Esophagus muscularis mucosa (tissue), 4 donors: ENCODE results near the gene RPL27A. TPM values are rescaled to one million over a fixed set of nuclear protein-coding genes. Genes with fewer than 3 reads are reported as not detected.

Source experiments
- DNase-seq: peaks from one replicate; pipeline ENCODE4 v3.0.0-alpha.2; 2017; ENCODE audit errors: extremely low spot score
- H3K27ac ChIP-seq, 4 donors: fragments of 200-600 bp; sonication (generic); replicated peaks in 1 of 4; 1 replicate in 3 of 4; 2 replicates in 1 of 4; pipeline ENCODE4 v1.5.1; 2016 to 2019; ENCODE audit warnings: mild to moderate bottlenecking in 1 of 4
- H3K27me3 ChIP-seq, 4 donors: fragments of 200-600 bp; sonication (generic); one replicate each; pipeline versions ENCODE4 v1.5.1 to v1.6.0; 2016 to 2019
- H3K36me3 ChIP-seq, 4 donors: fragments of 200-600 bp; sonication (generic); one replicate each; pipeline ENCODE4 v1.5.1; 2016 to 2019
- H3K4me1 ChIP-seq, 4 donors: fragments of 200-600 bp; sonication (generic); one replicate each; pipeline ENCODE4 v1.5.1; 2016 to 2019
- H3K4me3 ChIP-seq, 4 donors: fragments of 200-600 bp; sonication (generic); 1 replicate in 2 of 4; 2 replicates in 2 of 4; pipeline ENCODE4 v1.5.1; 2016 to 2019; ENCODE audit warnings: mild to moderate bottlenecking in 4 of 4, moderate library complexity in 1 of 4
- H3K9me3 ChIP-seq, 4 donors: fragments of 200-600 bp; sonication (generic); 1 replicate in 3 of 4; 2 replicates in 1 of 4; pipeline ENCODE4 v1.5.1; 2016 to 2019
- EP300 ChIP-seq: sonication (generic); formaldehyde crosslinking; IDR thresholded peaks from one replicate; pipeline ENCODE4 v1.6.1; 2017; ENCODE audit warnings: antibody characterized with exemption
- POLR2A ChIP-seq: fragments of 450-650 bp; IDR thresholded peaks from one replicate; pipeline ENCODE4 v1.6.1; 2017; ENCODE audit warnings: antibody characterized with exemption, moderate library complexity, mild to moderate bottlenecking, low read depth
- POLR2AphosphoS5 ChIP-seq, 2 donors: sonication (generic); formaldehyde crosslinking; IDR thresholded peaks; one replicate each; pipeline ENCODE4 v1.6.1; 2017; ENCODE audit warnings: antibody characterized with exemption in 2 of 2
- WGBS: methylation state at CpG from one replicate; pipeline ENCODE4 v1.1.5; 2018; 5-methylcytosine and 5-hydroxymethylcytosine counted together
- intact Hi-C: fragments of 100-400 bp; cut with DNase I; formaldehyde crosslinking; loops from one replicate; pipeline ENCODE4 v1.15.1; 2023
- total RNA-seq, 4 donors: library from RNA; depleted of rRNA; stranded (reverse); fragments of >200 nt; gene quantifications; one replicate each; pipeline versions ENCODE4 v1.1.0 to v1.2.1, GENCODE V29; 2016
- TF ChIP-seq, protein P1 (sequence below), 3 experiments: fragments of 200-600 bp in 2 of 3; fragments of 450-650 bp in 1 of 3; sonication (generic) in 2 of 3; IDR thresholded peaks; one replicate each; pipeline ENCODE4 v1.5.1; 2017 to 2019; ENCODE audit warnings: antibody characterized with exemption in 3 of 3, mild to moderate bottlenecking in 2 of 3, moderate library complexity in 1 of 3

The RPL27A gene
- total RNA-seq, 4 donors from 2014 or later = 665 to 1,629 (median 791) TPM

DNA sequence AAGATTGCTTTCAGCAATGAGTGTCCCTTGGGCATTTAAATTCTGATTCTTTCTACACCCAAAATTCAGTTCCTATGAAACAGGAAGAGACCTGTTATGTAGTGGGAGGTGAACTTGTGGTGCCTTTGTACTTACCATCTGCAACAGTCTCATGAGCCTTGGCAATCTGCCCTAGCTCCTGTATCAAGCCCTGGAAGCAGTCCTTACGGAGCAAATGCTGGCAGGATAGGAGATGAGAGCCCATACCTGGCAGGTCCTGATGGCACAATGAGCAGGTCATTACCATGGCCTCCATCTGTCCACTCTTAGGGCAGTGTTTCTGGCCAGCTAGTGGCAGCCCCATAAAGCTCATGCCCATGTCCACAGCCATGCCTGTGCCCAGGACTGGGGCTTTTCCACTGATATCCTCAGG, 10.9 kb upstream of the RPL27A start:
- 0% methylated on average over 1 of the region's 1 CpG for WGBS
- H3K36me3 ChIP-seq = peaks cover 0 to 9% (median 0%) of the 10 kb centered on the region in 4 donors
- peak overlapping the region; percentile 75 to 85 (median 82) for H3K27ac ChIP-seq
- no peak for TF ChIP-seq POLR2AphosphoS5 (IDR thresholded peaks at IDR 0.05)
- no peak for TF ChIP-seq POLR2A
- TF ChIP-seq, protein P1, sequence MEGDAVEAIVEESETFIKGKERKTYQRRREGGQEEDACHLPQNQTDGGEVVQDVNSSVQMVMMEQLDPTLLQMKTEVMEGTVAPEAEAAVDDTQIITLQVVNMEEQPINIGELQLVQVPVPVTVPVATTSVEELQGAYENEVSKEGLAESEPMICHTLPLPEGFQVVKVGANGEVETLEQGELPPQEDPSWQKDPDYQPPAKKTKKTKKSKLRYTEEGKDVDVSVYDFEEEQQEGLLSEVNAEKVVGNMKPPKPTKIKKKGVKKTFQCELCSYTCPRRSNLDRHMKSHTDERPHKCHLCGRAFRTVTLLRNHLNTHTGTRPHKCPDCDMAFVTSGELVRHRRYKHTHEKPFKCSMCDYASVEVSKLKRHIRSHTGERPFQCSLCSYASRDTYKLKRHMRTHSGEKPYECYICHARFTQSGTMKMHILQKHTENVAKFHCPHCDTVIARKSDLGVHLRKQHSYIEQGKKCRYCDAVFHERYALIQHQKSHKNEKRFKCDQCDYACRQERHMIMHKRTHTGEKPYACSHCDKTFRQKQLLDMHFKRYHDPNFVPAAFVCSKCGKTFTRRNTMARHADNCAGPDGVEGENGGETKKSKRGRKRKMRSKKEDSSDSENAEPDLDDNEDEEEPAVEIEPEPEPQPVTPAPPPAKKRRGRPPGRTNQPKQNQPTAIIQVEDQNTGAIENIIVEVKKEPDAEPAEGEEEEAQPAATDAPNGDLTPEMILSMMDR (IDR thresholded peaks at IDR 0.05) = no peak
- no peak for TF ChIP-seq EP300
- intact Hi-C loops = loop anchor here (5.0 kb wide), 1 partner anchor 291 kb away; the partner anchor contains the start of gene TMEM9B
- no peaks in the 10 kb centered on the region for H3K27me3 ChIP-seq
- no peak overlapping the region for H3K4me3 ChIP-seq
- DNase-seq = no peak
- no peaks in the 10 kb centered on the region for H3K9me3 ChIP-seq
- peaks cover 16 to 22% (median 21%) of the 10 kb centered on the region in 4 donors for H3K4me1 ChIP-seq

DNA sequence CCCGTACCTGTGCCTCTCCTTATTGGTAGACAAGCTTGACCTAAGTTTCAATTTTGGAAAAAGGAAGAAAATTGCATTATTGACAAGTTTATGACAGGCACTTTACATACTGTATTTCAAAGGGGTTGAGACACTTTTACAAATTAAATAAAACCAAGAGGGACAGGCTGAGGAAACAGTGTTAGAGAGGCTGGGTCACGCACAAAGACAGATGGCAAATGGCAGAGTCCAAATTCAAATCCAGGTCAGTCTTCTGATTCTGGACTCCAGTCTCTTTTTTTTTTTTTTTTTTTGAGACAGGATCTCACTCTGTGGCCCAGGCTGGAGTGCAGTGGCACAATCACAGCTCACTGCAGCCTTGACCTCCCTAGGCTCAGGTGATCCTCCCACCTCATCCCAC, 10.2 kb upstream of the RPL27A start:
- Histone ChIP-seq H3K4me3 (no peak overlapping the region), H3K36me3 (peaks cover 0 to 9% (median 0%) of the 10 kb centered on the region in 4 donors), H3K9me3 (no peaks in the 10 kb centered on the region), H3K27me3 (no peaks in the 10 kb centered on the region), H3K4me1 (peaks cover 16 to 22% (median 21%) of the 10 kb centered on the region in 4 donors), H3K27ac (peak overlapping the region; percentile 75 to 85 (median 82))
- WGBS = 96% methylated on average over 2 of the region's 2 CpGs
- no peak for DNase-seq
- intact Hi-C loops = loop anchor here (5.0 kb wide), 1 partner anchor 290 kb away; the partner anchor contains the start of gene TMEM9B
- no peak for TF ChIP-seq EP300
- TF ChIP-seq, protein P1 (IDR thresholded peaks at IDR 0.05) = no peak

DNA sequence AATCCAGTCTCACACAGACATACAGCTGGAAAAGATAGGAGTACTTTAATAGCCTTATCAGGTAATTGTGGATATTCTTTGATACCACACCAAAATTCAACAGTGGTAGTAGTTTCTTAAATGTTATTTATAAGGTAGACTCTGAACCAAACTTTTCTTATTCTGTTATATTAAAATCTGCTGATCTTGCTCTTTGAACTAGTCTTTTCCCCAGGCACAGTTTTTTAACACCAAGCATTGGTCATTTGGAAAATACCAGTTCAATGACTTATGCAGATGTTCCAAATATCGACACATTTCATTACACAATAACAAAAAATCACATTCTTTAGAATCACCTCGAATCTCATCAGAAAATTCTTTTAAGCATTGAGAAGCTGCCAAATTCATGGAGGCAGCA, 7.7 kb upstream of the RPL27A start:
- DNase-seq = no peak
- peaks cover 0 to 6% (median 0%) of the 10 kb centered on the region in 4 donors for H3K36me3 ChIP-seq
- H3K4me3 ChIP-seq = no peak overlapping the region
- no peaks in the 10 kb centered on the region for H3K27me3 ChIP-seq
- WGBS = 100% methylated on average over 2 of the region's 2 CpGs
- no peaks in the 10 kb centered on the region for H3K9me3 ChIP-seq
- intact Hi-C loops = loop anchor here (5.0 kb wide), 1 partner anchor 287 kb away; the partner anchor contains the start of gene TMEM9B
- TF ChIP-seq, protein P1 (IDR thresholded peaks at IDR 0.05) = no peak
- no peak for TF ChIP-seq POLR2AphosphoS5 (IDR thresholded peaks at IDR 0.05)
- TF ChIP-seq EP300 = no peak
- TF ChIP-seq POLR2A = no peak
- H3K4me1 ChIP-seq = peaks cover 16 to 22% (median 21%) of the 10 kb centered on the region in 4 donors
- no peak overlapping the region for H3K27ac ChIP-seq

DNA sequence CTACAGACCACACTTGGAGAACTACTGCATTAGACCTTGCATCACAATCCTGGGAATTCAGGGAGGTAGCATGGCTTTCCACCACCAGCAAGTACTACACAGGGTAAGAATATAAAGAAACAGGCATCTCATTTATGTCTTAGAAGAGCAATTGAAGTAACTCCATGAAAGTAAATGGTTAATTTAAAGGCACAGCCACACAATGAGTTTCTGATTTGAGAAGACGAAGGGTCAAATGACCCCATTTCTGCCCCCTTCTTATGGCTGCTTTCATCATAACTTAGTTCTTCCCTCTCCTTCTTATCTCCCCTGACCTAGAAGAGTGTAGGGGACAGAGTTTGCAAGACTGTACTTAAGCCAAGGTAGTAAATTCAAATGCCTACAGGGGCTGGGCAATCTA, 6.1 kb upstream of the RPL27A start:
- no peaks in the 10 kb centered on the region for H3K9me3 ChIP-seq
- peaks cover 12 to 15% (median 15%) of the 10 kb centered on the region in 4 donors for H3K4me1 ChIP-seq
- no peak overlapping the region for H3K27ac ChIP-seq
- TF ChIP-seq POLR2AphosphoS5 (IDR thresholded peaks at IDR 0.05) (no peak), POLR2A (no peak), EP300 (no peak)
- TF ChIP-seq, protein P1 (IDR thresholded peaks at IDR 0.05) = no peak
- WGBS = 96% methylated on average over 1 of the region's 1 CpG
- no peaks in the 10 kb centered on the region for H3K27me3 ChIP-seq
- no peak for DNase-seq
- intact Hi-C loops = no loop called here
- H3K4me3 ChIP-seq = no peak overlapping the region
- peaks cover 0 to 6% (median 0%) of the 10 kb centered on the region in 4 donors for H3K36me3 ChIP-seq

DNA sequence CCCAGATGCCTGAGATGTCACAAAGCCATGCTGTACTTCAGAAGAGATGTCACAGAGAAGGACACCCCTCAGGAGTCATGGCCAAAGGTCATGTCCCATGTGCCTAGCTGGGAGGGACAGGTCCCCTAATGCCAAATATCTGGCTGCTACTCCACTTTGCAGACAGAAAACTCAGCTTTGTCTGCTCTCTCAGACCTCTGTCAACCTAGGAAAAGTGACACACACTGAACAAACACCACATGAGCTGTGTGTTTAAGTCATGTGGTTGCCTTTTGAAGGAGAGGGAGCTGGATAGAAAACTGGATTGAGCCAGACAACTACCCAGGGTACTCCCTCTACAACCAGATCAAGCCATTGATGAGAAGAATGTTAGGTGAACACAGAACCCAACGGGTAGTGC, 3.6 kb upstream of the RPL27A start:
- Histone ChIP-seq H3K4me1 (peaks cover 14 to 17% (median 16%) of the 10 kb centered on the region in 4 donors), H3K4me3 (no peak overlapping the region), H3K27ac (no peak overlapping the region), H3K36me3 (peaks cover 2 to 9% (median 3%) of the 10 kb centered on the region in 4 donors), H3K27me3 (no peaks in the 10 kb centered on the region), H3K9me3 (no peaks in the 10 kb centered on the region)
- intact Hi-C loops = no loop called here
- WGBS = 91% methylated on average over 1 of the region's 1 CpG
- no peak for TF ChIP-seq POLR2AphosphoS5 (IDR thresholded peaks at IDR 0.05)
- TF ChIP-seq, protein P1 (IDR thresholded peaks at IDR 0.05) = no peak
- no peak for TF ChIP-seq EP300
- TF ChIP-seq POLR2A = no peak
- no peak for DNase-seq
